H1 (cell line): ENCODE data around the gene VAMP4. TPM values are rescaled to one million over a fixed set of nuclear protein-coding genes. Genes with fewer than 3 reads are reported as not detected.

ENCODE experiments used
- CTCF ChIA-PET: fragments of 300-600 bp; sonication (Branson Sonifier 250); formaldehyde crosslinking; loops from one replicate; lab custom pipeline; 2021; ENCODE audit not compliant: partially characterized antibody; lab: Charles Lee
- POLR2A ChIA-PET: fragments of 300-600 bp; sonication (Branson Sonifier 250); formaldehyde crosslinking; loops from one replicate; lab custom pipeline; 2021; ENCODE audit warnings: inconsistent platforms; ENCODE audit not compliant: partially characterized antibody; lab: Charles Lee
- DNase-seq, 2 experiments: peaks; one replicate each; pipeline versions ENCODE4 v3.0.0 to v3.0.0-alpha.2; 2010 to 2022; ENCODE audit warnings: low spot score in 2 of 2, low read depth in 1 of 2, mixed read lengths in 1 of 2
- FAIRE-seq: peaks from 2 replicates; lab custom pipeline; 2011; peaks lifted over from hg19 to GRCh38; lab: Jason Lieb, UNC
- H2AFZ ChIP-seq: 2 replicates; pipeline ENCODE4 v1.8.1; 2012; ENCODE audit warnings: low read length, inconsistent platforms
- H2AK5ac ChIP-seq: 2 replicates; pipeline ENCODE4 v1.6.1; 2013; ENCODE audit warnings: low read depth, low read length
- H2BK120ac ChIP-seq: replicated peaks from 2 replicates; pipeline ENCODE3; 2013; ENCODE audit warnings: low read depth, low read length, inconsistent platforms
- H2BK12ac ChIP-seq: 2 replicates; pipeline ENCODE4 v1.6.1; 2013; ENCODE audit warnings: low read depth, low read length
- H2BK15ac ChIP-seq: 2 replicates; pipeline ENCODE4 v1.6.1; 2013; ENCODE audit warnings: low read length
- H2BK20ac ChIP-seq: 2 replicates; pipeline ENCODE4 v1.6.1; 2013; ENCODE audit warnings: low read length
- H2BK5ac ChIP-seq: 2 replicates; pipeline ENCODE4 v1.6.1; 2013; ENCODE audit warnings: low read depth, low read length
- H3K14ac ChIP-seq: 2 replicates; pipeline ENCODE4 v1.6.1; 2013; ENCODE audit warnings: inconsistent platforms; ENCODE audit not compliant: insufficient read length
- H3K18ac ChIP-seq: 2 replicates; pipeline ENCODE4 v1.6.1; 2013; ENCODE audit warnings: low read length; ENCODE audit errors: extremely low read depth
- H3K23ac ChIP-seq: 2 replicates; pipeline ENCODE4 v1.6.1; 2013; ENCODE audit warnings: inconsistent platforms; ENCODE audit not compliant: insufficient read length
- H3K23me2 ChIP-seq: 2 replicates; pipeline ENCODE4 v1.6.1; 2013; ENCODE audit warnings: low read depth, low read length
- H3K27ac ChIP-seq: 2 replicates; pipeline ENCODE4 v1.6.1; 2011; ENCODE audit warnings: low read depth, low read length, inconsistent platforms
- H3K27me3 ChIP-seq, 4 experiments: replicated peaks in 1 of 4; 1 replicate in 1 of 4; 2 replicates in 3 of 4; pipeline versions ENCODE4 v1.6.1 to v1.8.1; 2011 to 2013; ENCODE audit warnings: low read length in 3 of 4, mild to moderate bottlenecking in 3 of 4, inconsistent platforms in 2 of 4, mixed read lengths in 2 of 4, moderate library complexity in 1 of 4; ENCODE audit not compliant: control insufficient read depth in 3 of 4, insufficient read depth in 3 of 4; ENCODE audit errors: extremely low read depth in 1 of 4
- H3K36me3 ChIP-seq, 4 experiments: 2 replicates each; pipeline versions ENCODE4 v1.6.1 to v1.8.1; 2011 to 2013; ENCODE audit warnings: mild to moderate bottlenecking in 4 of 4, low read length in 3 of 4, moderate library complexity in 2 of 4, control low read depth in 1 of 4, inconsistent platforms in 1 of 4; ENCODE audit not compliant: insufficient read depth in 4 of 4, control insufficient read depth in 2 of 4
- H3K4ac ChIP-seq: replicated peaks from 2 replicates; pipeline ENCODE3; 2013; ENCODE audit warnings: low read length, low read depth, mixed read lengths, inconsistent platforms; ENCODE audit not compliant: insufficient read length
- H3K4me1 ChIP-seq, 4 experiments: replicated peaks in 1 of 4; 1 replicate in 1 of 4; 2 replicates in 3 of 4; pipeline versions ENCODE4 v1.6.1 to v1.8.1; 2011 to 2013; ENCODE audit warnings: low read length in 3 of 4, inconsistent platforms in 2 of 4, mixed read lengths in 1 of 4; ENCODE audit not compliant: insufficient read depth in 4 of 4, control insufficient read depth in 3 of 4
- H3K4me2 ChIP-seq, 2 experiments: 2 replicates each; pipeline versions ENCODE4 v1.6.1 to v1.8.1; 2011 to 2013; ENCODE audit warnings: low read depth in 2 of 2, low read length in 2 of 2, control low read depth in 1 of 2, inconsistent platforms in 1 of 2, mild to moderate bottlenecking in 1 of 2; ENCODE audit not compliant: insufficient read depth in 1 of 2
- H3K4me3 ChIP-seq, 4 experiments: fragments of 200-600, 300-600 bp in 1 of 4; sonication (generic), shearing (Covaris generic), sonication (Bioruptor Twin) in 1 of 4; 2 replicates each; pipeline versions ENCODE4 v1.5.1 to v1.8.1; 2011 to 2016; ENCODE audit warnings: low read length in 4 of 4, low read depth in 3 of 4, control low read depth in 2 of 4, inconsistent platforms in 2 of 4, mild to moderate bottlenecking in 2 of 4, mixed read lengths in 1 of 4, moderate library complexity in 1 of 4; ENCODE audit not compliant: insufficient read depth in 2 of 4; ENCODE audit errors: extremely low read depth in 1 of 4
- H3K56ac ChIP-seq: replicated peaks from 2 replicates; pipeline ENCODE3; 2013; ENCODE audit warnings: low read depth, mild to moderate bottlenecking, mixed read lengths, low read length, inconsistent platforms; ENCODE audit not compliant: insufficient read length
- H3K79me1 ChIP-seq: 2 replicates; pipeline ENCODE4 v1.6.1; 2013; ENCODE audit warnings: low read depth, low read length, control low read depth
- H3K79me2 ChIP-seq, 2 experiments: 2 replicates each; pipeline versions ENCODE4 v1.6.1 to v1.8.1; 2012 to 2013; ENCODE audit warnings: low read length in 2 of 2, mild to moderate bottlenecking in 2 of 2, inconsistent platforms in 1 of 2; ENCODE audit not compliant: insufficient read depth in 2 of 2, control insufficient read depth in 1 of 2
- H3K9ac ChIP-seq, 4 experiments: replicated peaks in 1 of 4; 1 replicate in 1 of 4; 2 replicates in 3 of 4; pipeline versions ENCODE4 v1.6.1 to v1.8.1; 2011 to 2013; ENCODE audit warnings: low read depth in 3 of 4, low read length in 3 of 4, control low read depth in 2 of 4, mild to moderate bottlenecking in 2 of 4, moderate library complexity in 2 of 4, inconsistent platforms in 1 of 4; ENCODE audit errors: extremely low read depth in 1 of 4
- H3K9me3 ChIP-seq, 2 experiments: 2 replicates each; pipeline versions ENCODE4 v1.6.1 to v1.8.1; 2012 to 2013; ENCODE audit warnings: mild to moderate bottlenecking in 2 of 2, moderate library complexity in 2 of 2, control low read depth in 1 of 2, inconsistent platforms in 1 of 2, low read depth in 1 of 2, low read length in 1 of 2, mixed read lengths in 1 of 2; ENCODE audit not compliant: insufficient read depth in 2 of 2
- H4K20me1 ChIP-seq, 2 experiments: replicated peaks in 1 of 2; 2 replicates each; pipeline versions ENCODE3 to v1.8.1; 2011 to 2013; ENCODE audit warnings: inconsistent platforms in 2 of 2, low read length in 2 of 2, mild to moderate bottlenecking in 1 of 2; ENCODE audit not compliant: insufficient read depth in 2 of 2, control insufficient read depth in 1 of 2
- H4K5ac ChIP-seq: 2 replicates; pipeline ENCODE4 v1.6.1; 2013; ENCODE audit warnings: low read length, low read depth, mixed read lengths, inconsistent platforms; ENCODE audit not compliant: insufficient read length
- H4K8ac ChIP-seq: 2 replicates; pipeline ENCODE4 v1.8.0; 2013; ENCODE audit warnings: mild to moderate bottlenecking, moderate library complexity, low read length, inconsistent platforms; ENCODE audit not compliant: insufficient read depth; ENCODE audit errors: extremely low read depth
- H4K91ac ChIP-seq: replicated peaks from 2 replicates; pipeline ENCODE3; 2013; ENCODE audit warnings: low read length, mixed read lengths, inconsistent platforms; ENCODE audit not compliant: insufficient read length
- BCL11A ChIP-seq, 2 experiments: IDR thresholded peaks; one replicate each; pipeline ENCODE4 v1.6.1; 2011; ENCODE audit warnings: low read depth in 2 of 2, low read length in 2 of 2, mild to moderate bottlenecking in 2 of 2
- EZH2 ChIP-seq: fragments of 200-600 bp; sonication (generic); IDR thresholded peaks from 2 replicates; pipeline ENCODE4 v1.7.1; 2012; ENCODE audit warnings: low read depth, mild to moderate bottlenecking, moderate library complexity, low read length, inconsistent platforms; ENCODE audit not compliant: severe bottlenecking
- GABPA ChIP-seq: IDR thresholded peaks from 2 replicates; pipeline ENCODE4 v1.6.1; 2011; ENCODE audit warnings: mild to moderate bottlenecking, low read length, moderate library complexity, borderline replicate concordance; ENCODE audit not compliant: insufficient read depth
- GTF2F1 ChIP-seq: IDR thresholded peaks from 2 replicates; pipeline ENCODE4 v1.6.1; 2012; ENCODE audit warnings: low read depth, low read length, improper control_type of control experiment, borderline replicate concordance
- JUN ChIP-seq: IDR thresholded peaks from 2 replicates; pipeline ENCODE4 v1.6.1; 2011; ENCODE audit warnings: low read depth, mild to moderate bottlenecking, improper control_type of control experiment, low read length
- JUND ChIP-seq: IDR thresholded peaks from 2 replicates; pipeline ENCODE4 v1.6.1; 2011; ENCODE audit warnings: mild to moderate bottlenecking, improper control_type of control experiment, low read length
- POLR2A ChIP-seq, 2 experiments: IDR thresholded peaks; 1 replicate in 1 of 2; 2 replicates in 1 of 2; pipeline ENCODE4 v1.6.1; 2011; ENCODE audit warnings: low read depth in 2 of 2, low read length in 2 of 2, mild to moderate bottlenecking in 2 of 2; ENCODE audit errors: control extremely low read depth in 1 of 2
- POU5F1 ChIP-seq: IDR thresholded peaks from 2 replicates; pipeline ENCODE4 v1.6.1; 2011; ENCODE audit warnings: low read depth, mild to moderate bottlenecking, low read length, moderate library complexity
- RBBP5 ChIP-seq: IDR thresholded peaks from 2 replicates; pipeline ENCODE4 v1.7.1; 2012; ENCODE audit warnings: low read depth, mild to moderate bottlenecking, inconsistent platforms, low read length, moderate library complexity, borderline replicate concordance
- SAP30 ChIP-seq: fragments of 300-600 bp; sonication (generic); IDR thresholded peaks from 2 replicates; pipeline ENCODE4 v1.7.1; 2012; ENCODE audit warnings: low read length, moderate library complexity, mild to moderate bottlenecking, inconsistent platforms; ENCODE audit not compliant: insufficient read depth, insufficient replicate concordance
- SIX5 ChIP-seq: IDR thresholded peaks from 2 replicates; pipeline ENCODE4 v1.6.1; 2011; ENCODE audit warnings: mild to moderate bottlenecking, low read depth, low read length
- WGBS, 2 experiments: shearing (Covaris generic) in 1 of 2; methylation state at CpG; one replicate each; pipeline versions ENCODE4 v1.1.6 to v1.1.7; 2013 to 2015; ENCODE audit warnings: low lambda C conversion rate in 2 of 2, mixed read lengths in 2 of 2, inconsistent platforms in 1 of 2, low coverage in 1 of 2, missing lambda C conversion rate in 1 of 2; ENCODE audit not compliant: insufficient replicate concordance in 2 of 2, insufficient coverage in 1 of 2, insufficient read length in 1 of 2; ENCODE audit errors: extremely low coverage in 1 of 2, missing lambda C conversion rate in 1 of 2; 5-methylcytosine and 5-hydroxymethylcytosine counted together
- polyA plus RNA-seq, 7 experiments: library from polyadenylated mRNA; depleted of rRNA in 3 of 7; stranded (reverse) in 5 of 7; unstranded in 2 of 7; fragments of >200 nt in 5 of 7; fragments of 200-250 nt in 2 of 7; gene quantifications; 1 replicate in 5 of 7; 2 replicates in 1 of 7; 4 replicates in 1 of 7; pipeline versions ENCODE4 v1.2.1 to v1.2.3, GENCODE V29; 2011 to 2013; ENCODE audit warnings: missing spikeins in 2 of 7, mixed read lengths in 2 of 7
- total RNA-seq: library from RNA; stranded (reverse); fragmentation: NEBNext Ultra II Directional; extraction: Animal tissue kit (Norgen Biotek cat#: 25700); gene quantifications from 2 replicates; pipeline ENCODE4 v1.2.1, GENCODE V29; 2021

VAMP4 gene
- total and polyA plus RNA-seq, 2 of the 8 experiments (the other 6 are each of a cell fraction or from before 2014, with no cell fraction given): 1.6 to 13.9 TPM

DNA sequence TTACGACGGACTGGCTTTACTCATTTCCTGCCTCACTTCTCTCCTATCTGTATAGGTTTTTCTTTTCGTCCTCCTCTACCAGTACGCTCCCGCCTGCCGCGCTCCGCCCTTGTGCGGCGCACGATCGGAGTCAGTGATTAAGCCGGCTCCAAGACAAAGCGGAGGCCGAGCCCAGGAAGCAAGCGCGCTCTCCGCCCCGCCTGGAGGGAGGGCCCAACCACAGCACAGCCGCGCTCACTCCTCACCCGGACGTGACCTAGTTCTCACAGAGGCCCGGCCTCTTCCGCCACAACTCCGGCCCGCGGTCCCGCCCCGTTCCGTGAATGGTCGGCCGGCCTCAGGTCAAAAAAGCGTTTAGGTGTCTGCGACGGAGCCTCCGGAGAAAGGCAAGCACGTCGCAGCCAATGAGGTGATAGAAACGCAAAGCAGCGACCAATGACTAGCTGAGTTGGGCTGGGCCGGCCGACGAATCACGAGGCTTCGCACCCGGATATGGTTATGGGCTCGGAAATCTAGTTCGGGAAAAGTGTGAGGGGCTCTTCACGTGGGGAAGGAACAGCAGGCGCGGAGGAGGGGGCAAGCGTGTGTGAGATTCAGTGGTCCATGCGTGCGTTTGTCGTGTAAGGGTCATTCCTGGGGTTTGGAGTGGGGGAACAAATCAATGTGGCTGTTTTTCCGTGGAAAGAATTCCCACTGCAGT lies 39.5 kb upstream of the VAMP4 start, which contains the start of gene METTL13:
METTL13 (plus strand) TSS at position 485 of the 700 bp plus-strand sequence. CDS start 308 bp downstream, outside the sequence.
- Histone ChIP-seq H4K8ac (peak within 1 kb of the TSS; percentile 89; the same call in 1 of the 2 replicates), H3K36me3 (peaks cover 12 to 29% (median 27%) of the 10 kb centered on the region in 4 experiments), H4K20me1 (peaks cover 0 to 8% of the 10 kb centered on the region in 2 experiments), H3K4me2 (peak within 1 kb of the TSS; percentile 73 to 92), H2BK15ac (no peak within 1 kb of the TSS), H3K18ac (peak within 1 kb of the TSS; percentile 43; the same call in 1 of the 2 replicates), H3K14ac (no peak within 1 kb of the TSS), H4K5ac (peak within 1 kb of the TSS; percentile 11), H3K79me1 (peaks cover 18% of the 10 kb centered on the region), H2BK5ac (peak within 1 kb of the TSS; percentile 89), H3K4ac (peak within 1 kb of the TSS; percentile 12), H3K27me3 (no peaks in the 10 kb centered on the region), H2AK5ac (peak within 1 kb of the TSS; percentile 18; the same call in 1 of the 2 replicates), H3K27ac (peak within 1 kb of the TSS; percentile 68; the same call in 1 of the 2 replicates), H3K23me2 (peaks cover 5% of the 10 kb centered on the region), H4K91ac (peak within 1 kb of the TSS; percentile 66), H2BK20ac (no peak within 1 kb of the TSS), H3K9me3 (no peaks in the 10 kb centered on the region), H3K4me1 (peaks cover 0 to 4% (median 2%) of the 10 kb centered on the region in 4 experiments; a peak in 4 of 7 replicates), H2BK12ac (peak within 1 kb of the TSS; percentile 65; the same call in 1 of the 2 replicates), H3K4me3 (peak within 1 kb of the TSS; percentile 93 to 98 (median 95)), H3K9ac (peak within 1 kb of the TSS; percentile 78 to 90 (median 86)), H2AFZ (peak within 1 kb of the TSS; percentile 94), H3K56ac (peak within 1 kb of the TSS; percentile 85), H3K23ac (no peak within 1 kb of the TSS), H2BK120ac (no peak within 1 kb of the TSS), H3K79me2 (peaks cover 17 to 47% of the 10 kb centered on the region in 2 experiments)
- POLR2A ChIA-PET: interaction anchor here (0.7 to 2.0 kb wide), 6 partner anchors 10 to 186 kb away, joined by 3 to 6 read pairs (median 4); no protein-coding TSS in a partner anchor
- 1% methylated on average over 57 of the region's 57 CpGs; no CpG with 5 or more reads in 1 of the 2 experiments for WGBS, 2 experiments
- DNase-seq (peak; percentile 94 to 98), FAIRE-seq (peak; percentile 75)
- CTCF ChIA-PET: interaction anchor here (1.2 to 5.3 kb wide), 6 partner anchors 10 to 204 kb away, joined by 3 to 25 read pairs (median 3); no protein-coding TSS in a partner anchor
- TF ChIP-seq JUN: no peak
- no peak for TF ChIP-seq SAP30
- TF ChIP-seq SIX5: no peak
- no peak for TF ChIP-seq EZH2
- TF ChIP-seq GABPA: no peak
- TF ChIP-seq BCL11A (IDR thresholded peaks at IDR 0.05; ENCODE audit: low read depth in 2 of 2, low read length in 2 of 2): no peak
- TF ChIP-seq POLR2A (IDR thresholded peaks at IDR 0.05; ENCODE audit: control extremely low read depth in 1 of 2, low read depth in 2 of 2, low read length in 2 of 2): peak; percentile 73 to 88
- no peak for TF ChIP-seq POU5F1
- TF ChIP-seq JUND: 0 out of 2 replicates have a peak, but pooled peaks have one; percentile 2
- TF ChIP-seq GTF2F1: peak; percentile 84; the same call in 1 of the 2 replicates
- TF ChIP-seq RBBP5: peak; percentile 81; the same call in 1 of the 2 replicates
